ENCODE results near the gene CTNNA3. TPM values are rescaled to one million over a fixed set of nuclear protein-coding genes. Genes with fewer than 3 reads are reported as not detected.

CTNNA3 gene
- total and polyA plus RNA-seq, 2 donors (not counting 3 experiments of a cell fraction or from before 2014, with no cell fraction given), result not detected

DNA sequence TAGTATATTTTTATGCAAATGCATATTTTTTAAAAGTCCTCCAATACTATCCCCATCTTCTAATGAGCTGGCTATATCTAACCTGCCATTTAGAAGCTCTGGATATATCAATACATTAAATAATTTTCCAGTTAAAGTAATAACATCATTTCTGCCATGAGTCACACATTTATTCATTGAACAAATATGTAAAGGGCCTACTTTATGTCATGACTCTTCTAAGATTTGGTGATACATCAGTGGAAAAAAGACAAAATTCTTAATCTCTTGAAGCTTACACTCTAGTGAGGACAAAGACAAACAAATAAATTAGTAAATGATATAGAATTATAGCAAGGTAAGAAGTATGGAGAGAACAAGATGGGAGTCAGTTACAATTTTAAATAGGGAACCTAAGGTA lies 1487.0 kb downstream of the CTNNA3 start:
- ChIA-PET CTCF (no interaction called here), POLR2A (no interaction called here)
- Histone ChIP-seq H2AFZ (ENCODE audit: low read depth, low read length) (no peak overlapping the region), H3K27ac (ENCODE audit: insufficient read depth, low read depth, low read length) (no peak overlapping the region), H3K9me1 (replicated peaks; ENCODE audit: control insufficient read depth, extremely low read depth, insufficient read depth, low read length) (no peaks in the 10 kb centered on the region), H3K4me3 (replicated peaks in 1 of 3; ENCODE audit: insufficient read depth in 1 of 3, low read depth in 1 of 3, low read length in 3 of 3) (no peak overlapping the region), H3K9ac (replicated peaks; ENCODE audit: extremely low read depth, insufficient read depth, low read length) (no peak overlapping the region), H3K27me3 (ENCODE audit: control insufficient read depth in 2 of 2, insufficient read depth in 2 of 2, low read length in 2 of 2) (no peaks in the 10 kb centered on the region), H3K36me3 (ENCODE audit: control insufficient read depth in 2 of 2, extremely low read depth in 1 of 2, insufficient read depth in 2 of 2, low read length in 2 of 2) (no peaks in the 10 kb centered on the region), H3K4me2 (ENCODE audit: insufficient read depth, low read length) (no peak overlapping the region), H3K4me1 (ENCODE audit: control insufficient read depth, extremely low read depth, insufficient read depth, low read length) (no peaks in the 10 kb centered on the region), H3K79me2 (ENCODE audit: control insufficient read depth, insufficient read depth, low read length) (no peaks in the 10 kb centered on the region), H3K9me3 (replicated peaks; ENCODE audit: control insufficient read depth, insufficient read depth, low read length) (no peaks in the 10 kb centered on the region), H4K20me1 (replicated peaks; ENCODE audit: control insufficient read depth, extremely low read depth, insufficient read depth, low read length) (no peaks in the 10 kb centered on the region)
- DNase-seq (ENCODE audit: low read depth, low spot score), result no peak
- dilution Hi-C loops (cut with MboI; ENCODE audit: extremely low pct_ligation_motif_present, low sequenced_read_pairs), result no loop called here
- no peak for FAIRE-seq
- TF ChIP-seq JUN (IDR thresholded peaks at IDR 0.05; ENCODE audit: borderline replicate concordance, insufficient read depth, insufficient read length, low read depth) (no peak), EZH2 (IDR thresholded peaks at IDR 0.05; ENCODE audit: borderline replicate concordance, low read depth, low read length, severe bottlenecking) (no peak), FOS (IDR thresholded peaks at IDR 0.05; ENCODE audit: borderline replicate concordance, insufficient read depth, low read length) (no peak), POLR2AphosphoS5 (IDR thresholded peaks at IDR 0.05; ENCODE audit: insufficient read depth, low read depth, low read length) (no peak), POLR2A (IDR thresholded peaks at IDR 0.05; ENCODE audit: low read depth, low read length) (no peak), GATA2 (IDR thresholded peaks at IDR 0.05; ENCODE audit: insufficient read depth, insufficient read length, low read depth, low read length) (no peak), MYC (IDR thresholded peaks at IDR 0.05; ENCODE audit: low read depth, low read length) (no peak)
- TF ChIP-seq, protein P1, sequence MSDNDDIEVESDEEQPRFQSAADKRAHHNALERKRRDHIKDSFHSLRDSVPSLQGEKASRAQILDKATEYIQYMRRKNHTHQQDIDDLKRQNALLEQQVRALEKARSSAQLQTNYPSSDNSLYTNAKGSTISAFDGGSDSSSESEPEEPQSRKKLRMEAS (IDR thresholded peaks at IDR 0.05; ENCODE audit: insufficient read depth, insufficient read length), result no peak
- TF ChIP-seq, protein P2, sequence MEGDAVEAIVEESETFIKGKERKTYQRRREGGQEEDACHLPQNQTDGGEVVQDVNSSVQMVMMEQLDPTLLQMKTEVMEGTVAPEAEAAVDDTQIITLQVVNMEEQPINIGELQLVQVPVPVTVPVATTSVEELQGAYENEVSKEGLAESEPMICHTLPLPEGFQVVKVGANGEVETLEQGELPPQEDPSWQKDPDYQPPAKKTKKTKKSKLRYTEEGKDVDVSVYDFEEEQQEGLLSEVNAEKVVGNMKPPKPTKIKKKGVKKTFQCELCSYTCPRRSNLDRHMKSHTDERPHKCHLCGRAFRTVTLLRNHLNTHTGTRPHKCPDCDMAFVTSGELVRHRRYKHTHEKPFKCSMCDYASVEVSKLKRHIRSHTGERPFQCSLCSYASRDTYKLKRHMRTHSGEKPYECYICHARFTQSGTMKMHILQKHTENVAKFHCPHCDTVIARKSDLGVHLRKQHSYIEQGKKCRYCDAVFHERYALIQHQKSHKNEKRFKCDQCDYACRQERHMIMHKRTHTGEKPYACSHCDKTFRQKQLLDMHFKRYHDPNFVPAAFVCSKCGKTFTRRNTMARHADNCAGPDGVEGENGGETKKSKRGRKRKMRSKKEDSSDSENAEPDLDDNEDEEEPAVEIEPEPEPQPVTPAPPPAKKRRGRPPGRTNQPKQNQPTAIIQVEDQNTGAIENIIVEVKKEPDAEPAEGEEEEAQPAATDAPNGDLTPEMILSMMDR (IDR thresholded peaks at IDR 0.05; ENCODE audit: extremely low read depth in 1 of 2, insufficient read depth in 1 of 2, low read depth in 1 of 2, low read length in 2 of 2), result no peak
- intact Hi-C loops (cut with micrococcal nuclease), result no loop called here
- no TSS peak for BruUV-seq (replicated peaks)
